HepG2 (cell line): ENCODE results near the gene RASA4B. TPM values are rescaled to one million over a fixed set of nuclear protein-coding genes. Genes with fewer than 3 reads are reported as not detected.

Experiments used
- DR1 ChIP-seq: sonication (generic); formaldehyde crosslinking; IDR thresholded peaks from 2 replicates; pipeline ENCODE4 v1.8.0; 2021; ENCODE audit warnings: mild to moderate bottlenecking, missing genetic modification reagents, inconsistent platforms
- ETS1 ChIP-seq: sonication (generic); formaldehyde crosslinking; IDR thresholded peaks from 2 replicates; pipeline ENCODE4 v1.4.0; 2020; ENCODE audit warnings: missing genetic modification reagents
- GATAD1 ChIP-seq: IDR thresholded peaks from 2 replicates; pipeline ENCODE4 v1.6.1; 2016; ENCODE audit warnings: missing genetic modification reagents, missing compliant biosample characterization
- HNRNPUL1 ChIP-seq: fragments of 200-400 bp; formaldehyde crosslinking; IDR thresholded peaks from 2 replicates; pipeline ENCODE4 v1.6.1; 2017; ENCODE audit warnings: low read depth, mild to moderate bottlenecking, low read length, moderate library complexity
- KAT7 ChIP-seq: IDR thresholded peaks from 2 replicates; pipeline ENCODE4 v1.6.1; 2018; ENCODE audit warnings: borderline replicate concordance, missing compliant biosample characterization
- KDM1A ChIP-seq: IDR thresholded peaks from 2 replicates; pipeline ENCODE4 v1.6.1; 2016; ENCODE audit warnings: missing compliant biosample characterization
- KMT2B ChIP-seq: IDR thresholded peaks from 2 replicates; pipeline ENCODE4 v1.6.1; 2016; ENCODE audit warnings: missing genetic modification reagents, missing compliant biosample characterization
- PAF1 ChIP-seq: IDR thresholded peaks from 2 replicates; pipeline ENCODE4 v1.6.1; 2016; ENCODE audit warnings: missing genetic modification reagents, missing compliant biosample characterization
- PAXIP1 ChIP-seq: sonication (generic); formaldehyde crosslinking; conservative IDR thresholded peaks from 2 replicates; pipeline ENCODE4 v1.4.0; 2020; ENCODE audit warnings: mild to moderate bottlenecking, missing genetic modification reagents, moderate library complexity
- RELA ChIP-seq: sonication (generic); formaldehyde crosslinking; IDR thresholded peaks from 2 replicates; pipeline ENCODE4 v1.4.0; 2020; ENCODE audit warnings: missing genetic modification reagents
- RFX1 ChIP-seq: fragments of 450-650 bp; IDR thresholded peaks from 2 replicates; pipeline ENCODE4 v1.6.1; 2017
- SP4 ChIP-seq: sonication (generic); formaldehyde crosslinking; IDR thresholded peaks from 2 replicates; pipeline ENCODE4 v1.8.1; 2023; ENCODE audit warnings: mild to moderate bottlenecking, missing genetic modification reagents
- SP5 ChIP-seq: IDR thresholded peaks from 2 replicates; pipeline ENCODE4 v1.6.1; 2016; ENCODE audit warnings: low read depth, borderline replicate concordance
- SRF ChIP-seq: IDR thresholded peaks from 2 replicates; pipeline ENCODE4 v1.6.1; 2011; ENCODE audit warnings: mild to moderate bottlenecking, low read depth, low read length, moderate library complexity
- SRY ChIP-seq: sonication (generic); formaldehyde crosslinking; IDR thresholded peaks from 2 replicates; pipeline ENCODE4 v1.8.0; 2022; ENCODE audit warnings: mild to moderate bottlenecking, missing genetic modification reagents
- ZBED4 ChIP-seq: sonication (generic); formaldehyde crosslinking; IDR thresholded peaks from 2 replicates; pipeline ENCODE4 v1.4.0; 2020; ENCODE audit warnings: missing genetic modification reagents, borderline replicate concordance
- ZFY ChIP-seq: sonication (generic); formaldehyde crosslinking; IDR thresholded peaks from 2 replicates; pipeline ENCODE4 v1.4.0; 2020; ENCODE audit warnings: missing genetic modification reagents
- ZGPAT ChIP-seq: IDR thresholded peaks from 2 replicates; pipeline ENCODE4 v1.6.1; 2016; ENCODE audit warnings: mild to moderate bottlenecking
- ZNF160 ChIP-seq: sonication (generic); formaldehyde crosslinking; IDR thresholded peaks from 2 replicates; pipeline ENCODE4 v1.8.0; 2022; ENCODE audit warnings: mild to moderate bottlenecking, inconsistent platforms, missing genetic modification reagents
- ZNF451 ChIP-seq: sonication (generic); formaldehyde crosslinking; IDR thresholded peaks from 2 replicates; pipeline ENCODE4 v1.5.0; 2020; ENCODE audit warnings: mild to moderate bottlenecking, missing genetic modification reagents
- ZNF629 ChIP-seq: sonication (generic); formaldehyde crosslinking; conservative IDR thresholded peaks from 2 replicates; pipeline ENCODE4 v1.5.0; 2020; ENCODE audit warnings: missing genetic modification reagents
- polyA plus RNA-seq, 8 experiments: library from polyadenylated mRNA; depleted of rRNA in 3 of 8; stranded (reverse) in 7 of 8; unstranded in 1 of 8; fragments of >200 nt; fragmentation: Illumina TruSeq in 4 of 8; extraction: Trizol in 4 of 8; gene quantifications; 2 replicates each; pipeline versions ENCODE4 v1.2.1 to v1.2.3, GENCODE V29; 2011 to 2016; ENCODE audit warnings: low read depth in 4 of 8, missing spikeins in 1 of 8, mixed read lengths in 1 of 8; ENCODE audit not compliant: insufficient read depth in 1 of 8
- total RNA-seq, 5 experiments: library from RNA; depleted of rRNA; stranded (reverse); fragments of >200 nt; fragmentation: Illumina TruSeq; extraction: Trizol; gene quantifications; 2 replicates each; pipeline ENCODE4 v1.2.3, GENCODE V29; 2016; ENCODE audit warnings: low read depth in 1 of 5

RASA4B gene
- total and polyA plus RNA-seq, 2 of the 13 experiments (the other 11 are each of a cell fraction or from before 2014, with no cell fraction given): 0.82 to 1.3 TPM

- TF ChIP-seq ZGPAT (CRISPR knock-in tag) (peak; percentile 40; the same call in 1 of the 2 replicates), KAT7 (peak; percentile 82), PAF1 (CRISPR knock-in tag) (no peak), PAXIP1 (0 out of 2 replicates have a peak, but pooled peaks have one; percentile 28), SRF (no peak), DR1 (CRISPR knock-in tag) (no peak; the same call in 1 of the 2 replicates), ZNF629 (CRISPR knock-in tag) (no peak; the same call in 1 of the 2 replicates), SRY (CRISPR knock-in tag) (peak; percentile 31; the same call in 1 of the 2 replicates), RELA (CRISPR knock-in tag) (peak; percentile 81; the same call in 1 of the 2 replicates), ZBED4 (0 out of 2 replicates have a peak, but pooled peaks have one; percentile 54), RFX1 (peak; percentile 65; the same call in 1 of the 2 replicates), HNRNPUL1 (no peak), KDM1A (CRISPR knock-in tag) (no peak), ZNF160 (CRISPR knock-in tag) (no peak), SP5 (peak; percentile 52; the same call in 1 of the 2 replicates), SP4 (peak; percentile 79), KMT2B (CRISPR knock-in tag) (0 out of 2 replicates have a peak, but pooled peaks have one; percentile 25), ETS1 (CRISPR knock-in tag) (no peak), ZFY (CRISPR knock-in tag) (peak; percentile 85), GATAD1 (CRISPR knock-in tag) (peak; percentile 90), ZNF451 (CRISPR knock-in tag) (peak; percentile 51; the same call in 1 of the 2 replicates)
These were observed 52.8 kb downstream of the RASA4B start, which contains the start of the genes ALKBH4 and LRWD1 (continued) for GRCh38 chr7:102464577-102465280.
